Measurements from ENCODE around the gene TMEM176A. TPM values are rescaled to one million over a fixed set of nuclear protein-coding genes. Genes with fewer than 3 reads are reported as not detected.
"Not testable (repeated sequence)": the region's sequence is repeated elsewhere in the genome, so short reads cannot be mapped to it uniquely, and the experiment has no call there.

The TMEM176A gene
- total and polyA plus RNA-seq, 2 donors = 11.0 to 27.9 TPM

DNA sequence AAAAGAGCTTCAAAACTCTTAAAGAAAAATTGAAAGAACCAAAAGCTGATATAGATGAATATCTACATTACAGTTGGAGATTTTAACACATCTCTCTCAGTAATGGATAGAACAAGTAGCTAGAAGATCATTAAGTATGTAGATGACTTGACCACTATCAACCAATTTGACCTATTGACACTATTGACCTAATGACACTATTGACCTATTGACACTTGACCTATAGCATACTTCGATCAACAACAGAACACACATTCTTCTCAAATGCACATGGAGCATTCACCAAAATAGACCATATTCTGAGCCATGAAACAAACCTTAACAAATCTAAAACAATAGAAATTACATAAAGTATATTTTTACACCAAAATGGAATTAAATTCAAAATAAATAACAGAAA, 41.1 kb upstream of the TMEM176A start:
- Histone ChIP-seq H3K9me3 (ENCODE audit: control insufficient read depth in 2 of 2, insufficient read depth in 1 of 2, low read length in 1 of 2) (no peaks in the 10 kb centered on the region), H3K27ac (ENCODE audit: low read depth in 1 of 2, low read length in 1 of 2) (no peak overlapping the region), H3K4me3 (ENCODE audit: low read length in 2 of 2) (no peak overlapping the region), H3K36me3 (ENCODE audit: control insufficient read depth in 2 of 2, insufficient read depth in 2 of 2, low read length in 1 of 2) (no peaks in the 10 kb centered on the region), H3K4me1 (ENCODE audit: control insufficient read depth in 2 of 2, insufficient read depth in 2 of 2, low read length in 2 of 2) (peaks cover 4 to 17% of the 10 kb centered on the region in 2 donors), H3K27me3 (ENCODE audit: control insufficient read depth in 2 of 2, insufficient read depth in 1 of 2, low read length in 1 of 2) (no peaks in the 10 kb centered on the region)
- WGBS = 95% methylated on average over 1 of the region's 1 CpG
- no peak for DNase-seq (ENCODE audit: low read depth in 6 of 9, low spot score in 9 of 9)

DNA sequence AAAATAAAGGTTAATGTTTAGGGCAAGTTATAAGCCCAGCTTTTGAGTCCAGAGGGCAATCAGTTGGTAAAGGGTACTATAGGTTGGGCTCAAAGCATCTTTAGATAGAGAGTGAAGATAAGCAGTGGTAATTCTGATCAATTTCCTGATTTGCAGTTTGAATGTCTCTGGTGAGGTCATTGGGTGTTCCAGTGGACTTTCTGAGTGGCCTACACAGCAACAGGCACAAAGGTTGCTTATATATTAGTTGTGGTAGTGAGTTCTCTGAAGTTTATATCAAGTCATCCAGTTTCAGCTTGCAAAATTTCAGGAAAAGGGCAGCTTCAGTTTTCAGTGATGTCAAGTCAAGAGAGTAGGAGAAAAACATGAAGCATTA, 34.2 kb upstream of the TMEM176A start:
- no peaks in the 10 kb centered on the region for H3K36me3 ChIP-seq (ENCODE audit: control insufficient read depth in 2 of 2, insufficient read depth in 2 of 2, low read length in 1 of 2)
- H3K4me3 ChIP-seq (ENCODE audit: low read length in 2 of 2) = no peak overlapping the region
- H3K27me3 ChIP-seq (ENCODE audit: control insufficient read depth in 2 of 2, insufficient read depth in 1 of 2, low read length in 1 of 2) = no peaks in the 10 kb centered on the region
- H3K4me1 ChIP-seq (ENCODE audit: control insufficient read depth in 2 of 2, insufficient read depth in 2 of 2, low read length in 2 of 2) = no peaks in the 10 kb centered on the region
- H3K27ac ChIP-seq (ENCODE audit: low read depth in 1 of 2, low read length in 1 of 2) = no peak overlapping the region
- H3K9me3 ChIP-seq (ENCODE audit: control insufficient read depth in 2 of 2, insufficient read depth in 1 of 2, low read length in 1 of 2) = no peaks in the 10 kb centered on the region
- DNase-seq (ENCODE audit: low read depth in 6 of 9, low spot score in 9 of 9) = no peak

DNA sequence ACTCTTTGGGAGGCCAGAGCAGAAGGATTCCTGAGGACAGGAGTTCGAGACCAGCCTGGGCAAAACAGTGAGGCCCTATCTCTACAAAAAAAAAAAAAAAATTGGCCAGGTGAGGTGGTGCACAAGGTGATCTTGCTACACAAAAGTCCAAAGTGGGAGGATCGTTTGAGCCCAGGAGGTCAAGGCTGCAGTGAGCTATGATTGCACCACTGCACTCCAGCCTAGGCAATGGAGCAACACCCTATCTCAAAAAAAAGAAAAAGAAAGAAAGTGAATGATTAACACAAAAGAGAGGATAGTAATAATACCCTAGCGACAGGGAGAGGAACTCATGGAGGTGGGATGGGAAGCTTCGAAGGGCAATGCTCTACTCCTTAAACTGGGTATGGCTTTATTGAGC, 30.8 kb upstream of the TMEM176A start:
- WGBS = 92% methylated on average over 4 of the region's 4 CpGs
- Histone ChIP-seq H3K27me3 (ENCODE audit: control insufficient read depth in 2 of 2, insufficient read depth in 1 of 2, low read length in 1 of 2) (no peaks in the 10 kb centered on the region), H3K4me1 (ENCODE audit: control insufficient read depth in 2 of 2, insufficient read depth in 2 of 2, low read length in 2 of 2) (no peaks in the 10 kb centered on the region), H3K27ac (ENCODE audit: low read depth in 1 of 2, low read length in 1 of 2) (no peak overlapping the region), H3K36me3 (ENCODE audit: control insufficient read depth in 2 of 2, insufficient read depth in 2 of 2, low read length in 1 of 2) (no peaks in the 10 kb centered on the region), H3K9me3 (ENCODE audit: control insufficient read depth in 2 of 2, insufficient read depth in 1 of 2, low read length in 1 of 2) (no peaks in the 10 kb centered on the region), H3K4me3 (ENCODE audit: low read length in 2 of 2) (no peak overlapping the region)
- DNase-seq (ENCODE audit: low read depth in 6 of 9, low spot score in 9 of 9) = no peak

DNA sequence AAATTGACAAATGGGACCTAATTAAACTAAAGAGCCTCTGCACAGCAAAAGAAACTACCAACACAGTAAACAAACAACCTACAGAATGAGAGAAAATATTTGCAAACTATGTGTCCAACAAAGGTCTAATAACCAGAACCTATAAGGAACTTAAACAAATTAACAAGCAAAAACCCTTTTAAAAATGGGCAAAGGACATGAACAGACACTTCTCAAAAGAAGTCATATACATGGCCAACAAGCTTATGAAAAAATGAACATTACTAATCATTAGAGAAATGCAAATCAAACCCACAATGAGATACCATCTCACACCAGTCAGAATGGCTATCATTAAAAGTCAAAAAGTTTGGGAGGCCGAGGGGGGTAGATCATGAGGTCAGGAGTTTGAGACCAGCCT, 26.4 kb upstream of the TMEM176A start:
- not testable (repeated sequence) for H3K36me3 ChIP-seq (ENCODE audit: control insufficient read depth in 2 of 2, insufficient read depth in 2 of 2, low read length in 1 of 2); H3K27me3 ChIP-seq (ENCODE audit: control insufficient read depth in 2 of 2, insufficient read depth in 1 of 2, low read length in 1 of 2); H3K9me3 ChIP-seq (ENCODE audit: control insufficient read depth in 2 of 2, insufficient read depth in 1 of 2, low read length in 1 of 2); H3K4me1 ChIP-seq (ENCODE audit: control insufficient read depth in 2 of 2, insufficient read depth in 2 of 2, low read length in 2 of 2); H3K4me3 ChIP-seq (ENCODE audit: low read length in 2 of 2); H3K27ac ChIP-seq (ENCODE audit: low read depth in 1 of 2, low read length in 1 of 2); DNase-seq (ENCODE audit: low read depth in 6 of 9, low spot score in 9 of 9)
- 89% methylated on average over 1 of the region's 1 CpG for WGBS

- WGBS = 72% methylated on average over 8 of the region's 8 CpGs
- Histone ChIP-seq H3K27me3 (ENCODE audit: control insufficient read depth in 2 of 2, insufficient read depth in 1 of 2, low read length in 1 of 2) (peaks cover 0 to 2% of the 10 kb centered on the region in 2 donors), H3K4me3 (ENCODE audit: low read length in 2 of 2) (no peak overlapping the region), H3K27ac (ENCODE audit: low read depth in 1 of 2, low read length in 1 of 2) (no peak overlapping the region), H3K4me1 (ENCODE audit: control insufficient read depth in 2 of 2, insufficient read depth in 2 of 2, low read length in 2 of 2) (no peaks in the 10 kb centered on the region), H3K36me3 (ENCODE audit: control insufficient read depth in 2 of 2, insufficient read depth in 2 of 2, low read length in 1 of 2) (no peaks in the 10 kb centered on the region), H3K9me3 (ENCODE audit: control insufficient read depth in 2 of 2, insufficient read depth in 1 of 2, low read length in 1 of 2) (no peaks in the 10 kb centered on the region)
- DNase-seq (ENCODE audit: low read depth in 6 of 9, low spot score in 9 of 9) = no peak
These were observed 22.4 kb upstream of the TMEM176A start for GRCh38 chr7:150778014-150778737.

GRCh38 chr7:150778738-150779301, 21.7 kb upstream of the TMEM176A start:
- H3K27me3 ChIP-seq (ENCODE audit: control insufficient read depth in 2 of 2, insufficient read depth in 1 of 2, low read length in 1 of 2) = peaks cover 0 to 2% of the 10 kb centered on the region in 2 donors
- no peak overlapping the region for H3K4me3 ChIP-seq (ENCODE audit: low read length in 2 of 2)
- no peaks in the 10 kb centered on the region for H3K9me3 ChIP-seq (ENCODE audit: control insufficient read depth in 2 of 2, insufficient read depth in 1 of 2, low read length in 1 of 2)
- no peaks in the 10 kb centered on the region for H3K36me3 ChIP-seq (ENCODE audit: control insufficient read depth in 2 of 2, insufficient read depth in 2 of 2, low read length in 1 of 2)
- no peak overlapping the region for H3K27ac ChIP-seq (ENCODE audit: low read depth in 1 of 2, low read length in 1 of 2)
- H3K4me1 ChIP-seq (ENCODE audit: control insufficient read depth in 2 of 2, insufficient read depth in 2 of 2, low read length in 2 of 2) = no peaks in the 10 kb centered on the region
- 12% methylated on average over 12 of the region's 12 CpGs for WGBS
- peak in 7 of 9 donors; percentile 22 to 65 (median 44) for DNase-seq (ENCODE audit: low read depth in 6 of 9, low spot score in 9 of 9)

DNA sequence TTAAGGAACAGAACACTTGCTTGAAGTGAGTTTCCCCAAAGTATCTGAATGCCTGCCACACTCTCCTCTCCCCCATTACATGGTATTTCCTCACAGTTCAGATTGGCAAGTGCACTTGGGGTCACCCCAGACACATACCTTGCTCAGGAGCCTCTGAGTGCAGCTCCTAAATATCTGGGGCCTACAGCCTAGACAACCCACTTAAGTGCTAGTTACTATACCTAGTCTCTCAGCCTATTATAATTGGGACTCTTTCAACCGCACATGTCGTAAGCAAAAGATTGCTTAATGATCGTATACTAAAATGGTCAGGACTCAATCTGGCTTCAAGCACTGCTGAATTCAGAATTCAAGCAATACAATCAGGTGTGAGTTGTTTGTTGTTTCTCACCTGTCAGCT, 20.3 kb upstream of the TMEM176A start:
- Histone ChIP-seq H3K4me3 (ENCODE audit: low read length in 2 of 2) (no peak overlapping the region), H3K36me3 (ENCODE audit: control insufficient read depth in 2 of 2, insufficient read depth in 2 of 2, low read length in 1 of 2) (no peaks in the 10 kb centered on the region), H3K27ac (ENCODE audit: low read depth in 1 of 2, low read length in 1 of 2) (no peak overlapping the region), H3K4me1 (ENCODE audit: control insufficient read depth in 2 of 2, insufficient read depth in 2 of 2, low read length in 2 of 2) (peaks cover 0 to 11% of the 10 kb centered on the region in 2 donors), H3K27me3 (ENCODE audit: control insufficient read depth in 2 of 2, insufficient read depth in 1 of 2, low read length in 1 of 2) (peaks cover 0 to 2% of the 10 kb centered on the region in 2 donors), H3K9me3 (ENCODE audit: control insufficient read depth in 2 of 2, insufficient read depth in 1 of 2, low read length in 1 of 2) (no peaks in the 10 kb centered on the region)
- WGBS = 80% methylated on average over 3 of the region's 3 CpGs
- no peak for DNase-seq (ENCODE audit: low read depth in 6 of 9, low spot score in 9 of 9)

DNA sequence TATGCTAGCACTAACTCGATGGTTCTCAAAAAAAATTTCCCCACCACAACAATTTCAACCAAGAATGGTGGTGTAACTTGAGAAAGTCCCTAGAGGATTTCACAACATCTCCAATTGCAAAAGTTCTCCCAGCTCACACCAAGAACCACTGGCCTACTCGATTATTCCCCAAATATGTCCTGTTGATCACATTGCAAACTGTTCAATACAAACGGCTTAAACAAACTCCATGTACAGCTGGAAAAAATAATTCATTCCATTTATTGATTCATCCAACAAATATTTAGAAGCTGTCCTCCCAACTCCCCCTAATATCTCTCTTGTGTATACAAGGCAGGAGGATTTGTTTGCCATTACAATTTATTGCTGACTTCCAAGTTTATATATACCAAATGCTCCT, 19.5 kb upstream of the TMEM176A start:
- H3K27ac ChIP-seq (ENCODE audit: low read depth in 1 of 2, low read length in 1 of 2) = no peak overlapping the region
- WGBS = 83% methylated on average over 3 of the region's 3 CpGs
- H3K27me3 ChIP-seq (ENCODE audit: control insufficient read depth in 2 of 2, insufficient read depth in 1 of 2, low read length in 1 of 2) = peaks cover 0 to 2% of the 10 kb centered on the region in 2 donors
- no peak overlapping the region for H3K4me3 ChIP-seq (ENCODE audit: low read length in 2 of 2)
- no peaks in the 10 kb centered on the region for H3K36me3 ChIP-seq (ENCODE audit: control insufficient read depth in 2 of 2, insufficient read depth in 2 of 2, low read length in 1 of 2)
- H3K4me1 ChIP-seq (ENCODE audit: control insufficient read depth in 2 of 2, insufficient read depth in 2 of 2, low read length in 2 of 2) = peaks cover 0 to 11% of the 10 kb centered on the region in 2 donors
- H3K9me3 ChIP-seq (ENCODE audit: control insufficient read depth in 2 of 2, insufficient read depth in 1 of 2, low read length in 1 of 2) = no peaks in the 10 kb centered on the region
- no peak for DNase-seq (ENCODE audit: low read depth in 6 of 9, low spot score in 9 of 9)

GRCh38 chr7:150781961-150782360, 18.6 kb upstream of the TMEM176A start:
- WGBS = 97% methylated on average over 2 of the region's 2 CpGs
- no peaks in the 10 kb centered on the region for H3K36me3 ChIP-seq (ENCODE audit: control insufficient read depth in 2 of 2, insufficient read depth in 2 of 2, low read length in 1 of 2)
- H3K27me3 ChIP-seq (ENCODE audit: control insufficient read depth in 2 of 2, insufficient read depth in 1 of 2, low read length in 1 of 2) = peaks cover 0 to 2% of the 10 kb centered on the region in 2 donors
- no peak overlapping the region for H3K27ac ChIP-seq (ENCODE audit: low read depth in 1 of 2, low read length in 1 of 2)
- no peaks in the 10 kb centered on the region for H3K9me3 ChIP-seq (ENCODE audit: control insufficient read depth in 2 of 2, insufficient read depth in 1 of 2, low read length in 1 of 2)
- no peak for DNase-seq (ENCODE audit: low read depth in 6 of 9, low spot score in 9 of 9)
- no peak overlapping the region for H3K4me3 ChIP-seq (ENCODE audit: low read length in 2 of 2)
- H3K4me1 ChIP-seq (ENCODE audit: control insufficient read depth in 2 of 2, insufficient read depth in 2 of 2, low read length in 2 of 2) = peaks cover 0 to 11% of the 10 kb centered on the region in 2 donors
